Measurements from ENCODE around the gene MBTPS2.
"Not testable (repeated sequence)": the region's sequence is repeated elsewhere in the genome, so short reads cannot be mapped to it uniquely, and the experiment has no call there.

Gene MBTPS2

DNA sequence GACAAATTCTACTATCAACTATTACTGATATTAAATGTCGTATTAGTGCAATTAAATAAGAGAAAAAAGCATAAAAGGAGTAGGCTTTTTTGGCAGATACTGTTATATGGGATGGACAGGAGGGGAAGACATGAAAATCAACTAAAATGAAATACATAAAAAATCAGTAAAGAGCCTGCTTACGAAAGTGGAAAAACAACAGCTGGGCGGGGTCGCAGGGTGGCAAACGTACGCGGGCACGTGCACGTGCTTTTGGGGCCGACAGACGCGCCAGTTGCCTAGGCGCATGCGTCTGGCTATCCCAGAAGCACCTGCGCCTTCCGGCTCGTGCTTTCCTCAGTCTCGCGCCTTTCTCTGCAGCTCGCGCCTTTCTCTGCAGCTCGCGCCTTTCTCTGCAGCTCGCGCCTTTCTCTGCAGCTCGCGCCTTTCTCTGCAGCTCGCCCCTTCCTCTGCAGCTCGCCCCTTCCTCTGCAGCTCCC, 16.6 kb downstream of the MBTPS2 start, which contains the start of gene YY2:
TSS of gene YY2 (plus strand) at position 51 of the 479 bp plus-strand sequence. CDS start 498 bp downstream, outside the sequence.
- DNase-seq (ENCODE audit: extremely low read depth in 1 of 2, low read depth in 1 of 2), result no peak

DNA sequence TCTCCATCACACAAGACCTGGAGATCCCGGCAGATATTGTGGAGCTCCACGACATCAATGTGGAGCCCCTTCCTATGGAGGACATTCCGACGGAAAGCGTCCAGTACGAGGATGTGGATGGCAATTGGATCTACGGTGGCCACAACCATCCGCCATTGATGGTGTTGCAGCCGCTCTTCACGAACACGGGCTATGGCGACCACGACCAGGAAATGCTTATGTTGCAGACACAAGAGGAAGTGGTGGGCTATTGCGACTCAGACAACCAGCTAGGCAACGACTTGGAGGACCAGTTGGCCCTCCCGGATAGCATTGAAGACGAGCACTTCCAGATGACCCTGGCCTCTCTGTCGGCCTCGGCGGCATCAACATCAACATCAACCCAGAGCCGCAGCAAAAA, 17.1 kb downstream of the MBTPS2 start:
- DNase-seq (ENCODE audit: extremely low read depth in 1 of 2, low read depth in 1 of 2), result no peak

DNA sequence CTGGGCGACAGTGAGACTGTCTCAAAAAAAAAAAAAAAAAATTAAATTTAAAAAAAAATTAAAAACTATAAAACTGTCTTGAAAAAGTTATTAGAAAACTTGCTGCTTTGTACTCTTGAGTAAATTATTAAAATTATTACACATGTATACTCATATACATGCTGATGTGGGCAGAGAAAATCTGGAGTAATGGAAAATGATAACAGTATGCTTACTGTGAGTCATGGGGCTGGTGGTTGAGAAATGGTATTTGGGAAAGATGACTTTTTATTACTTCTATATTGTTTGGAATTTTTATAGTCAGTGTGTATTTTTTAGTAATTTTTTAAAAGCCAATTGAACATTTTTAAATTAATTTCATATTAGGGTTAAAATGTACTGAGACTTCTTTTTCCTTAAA, 23.8 kb downstream of the MBTPS2 start:
- no peak for DNase-seq (ENCODE audit: extremely low read depth in 1 of 2, low read depth in 1 of 2)

DNA sequence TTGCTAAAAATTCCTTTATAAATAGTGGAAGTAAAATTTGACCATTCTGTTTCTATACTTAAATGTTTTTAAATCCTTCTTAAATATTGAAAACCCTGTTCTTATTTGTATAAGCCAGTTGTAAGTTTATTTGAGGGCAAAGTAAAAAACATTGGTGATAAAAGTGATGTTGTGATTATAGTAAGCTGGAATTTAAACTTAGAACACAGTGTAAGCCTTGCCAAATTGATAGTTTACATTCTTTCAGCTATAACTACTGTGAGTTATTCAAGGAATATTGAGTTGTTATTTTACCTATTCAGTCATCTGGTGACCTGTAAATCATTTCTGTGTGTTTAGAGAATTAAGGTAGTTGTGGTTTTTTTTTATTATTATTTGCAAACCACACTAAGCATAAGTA, 26.0 kb downstream of the MBTPS2 start:
- no peak for DNase-seq (ENCODE audit: extremely low read depth in 1 of 2, low read depth in 1 of 2)

DNA sequence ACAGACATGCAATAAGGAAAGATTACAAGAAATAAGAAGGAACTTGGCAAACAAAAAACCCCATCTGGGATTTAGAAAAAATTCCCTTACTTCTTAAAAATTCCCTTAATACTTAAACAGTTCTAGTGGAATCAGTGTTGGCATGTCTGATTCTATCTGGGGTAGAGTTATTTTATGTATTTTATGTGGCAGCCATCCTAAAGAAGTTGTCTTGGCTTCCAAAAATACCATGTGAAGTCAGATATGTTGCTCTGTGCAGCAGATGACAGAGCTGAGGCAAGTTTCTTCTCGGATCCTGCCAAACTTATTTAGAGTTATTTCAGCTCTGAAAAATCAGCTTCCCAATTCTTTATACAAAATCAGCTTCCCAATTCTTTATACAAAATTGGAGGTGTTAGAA, 31.1 kb downstream of the MBTPS2 start:
- no peak for DNase-seq (ENCODE audit: extremely low read depth in 1 of 2, low read depth in 1 of 2)

DNA sequence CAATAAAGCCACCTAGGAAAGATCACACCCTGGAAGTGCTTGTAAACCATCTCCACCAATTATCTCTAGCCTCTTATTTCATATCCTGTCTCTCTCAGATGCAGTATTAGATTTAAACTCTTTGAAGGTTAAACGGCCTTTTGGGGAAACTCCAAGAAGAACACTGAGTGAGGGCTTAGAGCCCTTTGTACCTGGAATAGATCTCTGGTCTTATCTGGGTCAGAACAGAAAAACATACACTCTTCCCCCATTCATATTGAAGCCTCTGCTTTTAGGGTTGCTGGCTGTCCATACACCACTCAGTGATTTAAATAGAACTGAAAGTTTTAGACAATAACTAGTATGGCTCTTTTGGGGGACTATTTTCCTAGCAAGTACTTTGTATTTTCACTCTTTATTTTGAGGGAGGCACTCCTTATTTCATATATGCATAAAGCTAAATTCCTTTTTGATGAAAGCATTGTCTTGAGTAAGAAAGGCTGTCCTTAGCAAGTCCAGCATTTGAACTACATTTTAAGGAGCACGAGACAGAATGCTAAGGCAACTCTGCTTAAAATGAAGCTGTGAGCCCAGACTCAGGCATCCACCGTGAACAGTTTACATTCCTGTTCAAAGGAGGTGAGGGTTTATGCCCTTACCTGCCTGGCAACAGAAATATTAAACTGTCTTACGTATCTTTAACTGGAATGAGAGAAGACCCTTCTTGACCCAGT, 33.8 kb downstream of the MBTPS2 start:
- no peak for DNase-seq (ENCODE audit: extremely low read depth in 1 of 2, low read depth in 1 of 2)

DNA sequence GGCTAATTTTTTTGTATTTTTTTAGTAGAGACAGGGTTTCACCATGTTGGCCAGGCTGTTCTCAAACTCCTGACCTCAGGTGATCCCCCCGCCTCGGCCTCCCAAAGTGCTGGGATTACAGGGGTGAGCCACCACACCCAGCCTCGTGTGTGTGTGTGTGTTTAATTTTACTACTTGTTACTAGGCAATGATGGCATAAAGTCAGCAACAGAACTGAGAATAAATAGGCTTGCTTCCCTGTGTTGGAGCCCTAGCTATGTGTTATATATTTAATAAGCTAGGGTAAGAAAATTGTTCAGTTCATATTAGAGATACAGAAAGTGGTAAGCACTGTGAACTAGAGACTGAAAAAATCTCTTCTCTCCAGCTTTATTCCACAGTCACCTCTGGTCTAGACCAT, 34.8 kb downstream of the MBTPS2 start:
- DNase-seq (ENCODE audit: extremely low read depth in 1 of 2, low read depth in 1 of 2), result not testable (repeated sequence)

DNA sequence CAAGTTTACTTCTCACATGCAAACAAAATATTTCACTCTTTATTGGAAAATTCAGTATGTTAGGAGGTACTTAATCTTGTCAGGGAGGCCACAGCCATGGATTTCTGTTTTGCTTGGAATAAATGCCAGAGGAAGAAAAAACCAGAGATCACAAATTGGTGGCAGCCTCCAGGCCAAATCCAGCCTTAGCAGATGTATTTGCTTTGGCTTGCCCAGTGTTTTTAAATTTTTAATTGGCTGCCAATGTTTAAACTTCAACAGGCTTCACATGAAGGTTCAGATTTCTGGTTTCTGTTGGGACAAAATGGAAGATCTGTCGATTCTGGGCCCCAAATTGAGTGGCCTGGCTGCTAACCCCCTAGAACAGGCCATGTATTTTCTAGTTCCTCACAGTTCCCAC, 35.6 kb downstream of the MBTPS2 start:
- no peak for DNase-seq (ENCODE audit: extremely low read depth in 1 of 2, low read depth in 1 of 2)

DNA sequence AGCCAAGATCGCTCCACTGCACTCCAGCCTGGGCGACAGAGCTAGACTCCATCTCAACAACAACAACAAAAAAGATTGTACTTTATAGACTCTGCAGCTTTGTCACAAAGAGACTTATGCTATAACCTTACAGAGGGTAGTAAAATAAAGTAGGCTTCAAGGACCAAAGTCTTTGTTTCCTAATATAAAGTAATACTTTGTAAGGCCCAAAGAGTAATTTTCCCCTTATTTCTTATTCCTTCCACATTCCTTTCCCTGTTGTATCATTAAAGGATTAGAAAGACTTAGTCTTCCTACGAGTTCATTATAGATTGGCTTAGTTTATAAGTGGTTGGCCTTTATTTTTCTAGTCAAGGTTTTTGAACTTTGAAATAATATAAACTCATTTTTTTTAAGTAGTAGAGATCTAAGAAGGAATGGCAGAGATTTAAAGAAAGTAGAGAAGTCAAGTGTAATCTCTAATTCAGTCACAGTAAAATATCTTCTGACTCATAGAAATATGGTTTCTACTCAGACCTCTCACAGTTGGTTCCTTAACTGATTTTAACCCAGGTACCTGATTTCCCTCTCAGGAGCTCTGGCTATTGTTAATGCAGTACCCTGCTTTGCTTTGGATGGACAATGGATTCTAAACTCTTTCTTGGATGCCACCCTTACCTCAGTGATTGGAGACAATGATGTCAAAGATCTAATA, 42.6 kb downstream of the MBTPS2 start:
- DNase-seq (ENCODE audit: extremely low read depth in 1 of 2, low read depth in 1 of 2), result no peak

DNA sequence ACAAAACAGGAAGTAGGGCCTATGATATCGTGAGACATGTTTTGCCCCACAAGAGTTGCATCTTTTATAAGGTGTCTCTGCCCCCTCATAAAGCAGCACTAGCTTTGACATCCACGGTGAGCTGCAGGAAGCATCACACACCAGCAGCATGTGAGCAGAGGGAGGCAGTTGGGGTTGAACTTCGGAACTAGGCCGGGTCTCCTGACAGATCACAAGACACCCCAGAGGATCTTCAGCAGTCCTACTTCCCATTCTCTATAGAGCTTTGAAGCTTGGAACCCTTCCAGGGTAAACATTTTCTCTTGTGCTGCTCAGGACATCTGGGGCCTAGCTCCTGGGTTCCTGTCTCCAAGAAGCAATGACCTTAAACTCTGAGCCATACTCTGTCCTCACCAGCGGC, 43.8 kb downstream of the MBTPS2 start:
- DNase-seq (ENCODE audit: extremely low read depth in 1 of 2, low read depth in 1 of 2), result no peak

DNA sequence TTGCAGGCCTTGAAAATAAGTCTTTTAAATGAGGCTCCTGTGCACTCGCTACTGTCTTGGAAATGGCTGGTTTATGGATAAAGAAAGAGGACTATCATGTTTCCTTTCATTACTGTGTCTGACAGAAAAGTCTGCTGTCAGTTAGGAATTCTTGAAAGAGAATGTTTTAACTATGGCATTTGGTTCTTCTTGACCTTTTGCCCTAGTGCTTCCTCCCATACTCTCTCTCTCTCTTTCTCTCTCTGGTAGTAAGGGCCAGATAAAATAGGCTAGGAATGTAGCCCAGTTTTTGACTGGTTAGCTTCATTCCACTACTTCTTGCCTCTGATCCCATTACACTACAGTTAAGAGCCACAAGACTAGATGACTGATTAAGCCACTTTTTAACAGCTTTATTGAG, 46.2 kb downstream of the MBTPS2 start:
- no peak for DNase-seq (ENCODE audit: extremely low read depth in 1 of 2, low read depth in 1 of 2)

DNA sequence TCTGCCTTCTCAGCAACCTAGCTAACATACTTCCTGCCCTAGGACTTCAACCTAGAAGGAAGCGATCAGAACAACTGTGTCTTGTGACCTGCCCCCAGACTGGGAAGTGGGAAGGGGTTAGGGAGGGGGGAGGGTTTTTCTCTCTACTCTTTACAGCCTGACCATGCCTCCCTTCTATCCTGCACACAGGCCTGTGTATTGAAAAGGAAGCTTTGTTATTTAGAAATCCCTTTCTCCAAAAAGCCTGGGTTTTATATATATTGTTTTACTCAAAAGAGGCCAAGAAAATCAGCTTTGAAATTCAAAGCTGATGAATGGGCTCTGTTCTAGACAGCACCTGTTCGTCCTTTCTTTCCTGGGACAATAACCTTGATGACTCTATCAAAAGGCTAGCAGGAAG, 65.9 kb downstream of the MBTPS2 start:
- DNase-seq (ENCODE audit: extremely low read depth in 1 of 2, low read depth in 1 of 2), result no peak

DNA sequence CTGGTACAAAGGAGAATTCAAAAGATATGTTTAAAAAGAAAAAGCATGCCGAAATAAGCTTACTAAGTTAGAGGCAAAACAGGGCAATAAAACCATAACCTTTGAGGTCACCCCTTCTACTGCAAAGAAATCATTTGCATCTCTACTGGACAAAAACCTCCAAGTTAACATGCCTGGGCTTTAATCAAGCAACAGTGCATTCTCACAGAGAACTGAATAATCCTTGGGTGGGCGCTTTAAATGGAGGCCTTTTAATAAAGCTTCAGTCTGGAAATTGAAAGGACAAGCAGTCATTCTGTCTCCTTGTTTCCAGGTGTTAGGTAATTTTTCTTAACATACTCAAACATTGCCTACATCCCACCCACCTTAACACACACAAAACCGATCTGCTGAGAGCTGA, 66.5 kb downstream of the MBTPS2 start:
- no peak for DNase-seq (ENCODE audit: extremely low read depth in 1 of 2, low read depth in 1 of 2)

DNA sequence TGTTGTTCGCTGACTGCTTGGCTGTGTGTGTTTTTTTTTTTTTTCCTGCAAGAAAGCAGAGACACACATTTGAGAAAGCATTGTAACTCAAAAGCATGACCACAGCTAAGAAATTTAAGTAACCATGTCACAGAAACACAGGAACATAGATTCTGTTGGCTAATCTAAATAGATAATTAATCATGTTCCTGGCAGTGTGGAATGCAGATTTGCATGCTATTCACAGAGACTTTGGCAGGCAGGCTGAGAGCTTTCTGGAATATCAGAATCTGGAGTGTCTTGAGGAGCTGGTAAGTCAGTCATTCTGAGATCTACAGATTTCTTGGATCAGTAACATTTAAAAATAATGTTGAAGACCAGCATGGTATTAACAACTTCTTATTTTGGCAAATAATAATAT, 67.8 kb downstream of the MBTPS2 start:
- no peak for DNase-seq (ENCODE audit: extremely low read depth in 1 of 2, low read depth in 1 of 2)

DNA sequence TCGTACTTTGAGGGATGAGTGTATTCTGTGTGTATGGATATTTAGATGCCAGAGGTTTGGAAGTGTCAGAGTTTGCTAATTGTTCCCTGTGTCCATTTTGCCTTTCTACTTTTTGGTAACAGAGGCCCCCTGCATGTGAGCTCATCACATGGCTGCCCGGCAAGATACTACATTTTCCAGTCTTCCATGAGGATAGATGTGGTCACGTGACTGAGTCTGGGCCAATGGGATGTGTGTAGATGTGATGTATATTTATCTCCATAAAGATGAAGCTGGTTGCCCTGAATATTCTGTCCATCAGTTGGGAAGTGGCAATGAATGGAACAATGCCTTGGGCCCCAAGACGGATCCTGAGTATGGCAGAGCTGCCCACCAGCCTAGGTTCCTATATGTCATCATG, 72.1 kb downstream of the MBTPS2 start:
- no peak for DNase-seq (ENCODE audit: extremely low read depth in 1 of 2, low read depth in 1 of 2)

DNA sequence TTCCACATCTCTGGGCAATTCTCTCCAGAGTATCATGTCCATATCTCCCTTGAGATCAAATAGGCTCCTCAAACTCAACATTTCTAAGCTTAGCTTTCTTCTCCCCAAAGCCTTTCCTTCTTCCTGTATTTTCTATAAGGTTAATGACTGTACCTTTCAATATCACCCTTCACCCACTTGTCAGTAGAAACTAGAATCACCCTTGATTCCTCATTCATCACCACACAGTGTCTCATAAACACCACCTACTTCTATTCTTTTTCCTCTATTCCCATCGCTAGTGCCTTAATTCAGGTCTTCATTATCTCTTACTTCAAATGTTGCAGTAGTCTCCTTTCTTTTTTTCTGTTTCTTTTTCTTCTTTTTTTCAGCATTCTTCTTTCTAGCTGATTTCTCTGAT, 72.8 kb downstream of the MBTPS2 start:
- no peak for DNase-seq (ENCODE audit: extremely low read depth in 1 of 2, low read depth in 1 of 2)

DNA sequence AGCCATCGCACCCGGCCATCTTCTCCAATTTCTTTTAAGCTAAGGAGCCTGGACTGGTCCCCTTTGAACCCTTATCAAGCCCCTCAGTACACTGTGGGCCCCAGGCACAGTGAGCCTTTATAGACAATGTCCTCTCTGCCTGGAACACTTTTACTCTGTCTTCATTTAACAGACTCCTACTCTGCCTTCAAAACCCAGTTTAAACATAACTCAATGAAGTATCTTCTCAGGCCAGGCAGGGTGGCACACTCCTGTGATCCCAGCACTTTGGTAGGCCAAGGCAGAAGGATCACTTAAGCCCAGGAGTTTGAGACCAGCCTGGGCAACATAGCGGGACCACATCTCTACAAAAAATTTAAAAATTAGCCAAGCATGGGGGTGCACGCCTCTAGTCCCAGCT, 73.6 kb downstream of the MBTPS2 start:
- DNase-seq (ENCODE audit: extremely low read depth in 1 of 2, low read depth in 1 of 2), result no peak

DNA sequence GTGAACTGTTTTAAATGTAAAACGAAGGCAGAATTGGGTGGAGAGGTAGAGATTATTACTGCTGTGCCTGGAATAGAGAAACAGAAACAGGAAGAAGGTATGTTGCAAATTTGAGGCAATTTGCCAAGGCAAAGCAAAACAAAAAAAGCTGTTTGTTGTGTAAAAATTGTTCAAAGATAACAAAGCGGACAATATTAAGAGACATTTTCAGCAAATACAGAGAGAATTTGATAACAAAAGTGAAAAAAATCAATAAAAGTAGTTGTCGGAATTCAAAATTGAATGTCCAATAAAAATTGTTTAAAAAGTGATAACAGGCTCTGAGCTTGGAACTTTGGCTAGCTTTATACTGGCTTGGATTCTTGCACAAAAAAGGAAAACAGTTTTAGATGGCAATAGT, 86.7 kb downstream of the MBTPS2 start:
- no peak for DNase-seq (ENCODE audit: extremely low read depth in 1 of 2, low read depth in 1 of 2)

DNA sequence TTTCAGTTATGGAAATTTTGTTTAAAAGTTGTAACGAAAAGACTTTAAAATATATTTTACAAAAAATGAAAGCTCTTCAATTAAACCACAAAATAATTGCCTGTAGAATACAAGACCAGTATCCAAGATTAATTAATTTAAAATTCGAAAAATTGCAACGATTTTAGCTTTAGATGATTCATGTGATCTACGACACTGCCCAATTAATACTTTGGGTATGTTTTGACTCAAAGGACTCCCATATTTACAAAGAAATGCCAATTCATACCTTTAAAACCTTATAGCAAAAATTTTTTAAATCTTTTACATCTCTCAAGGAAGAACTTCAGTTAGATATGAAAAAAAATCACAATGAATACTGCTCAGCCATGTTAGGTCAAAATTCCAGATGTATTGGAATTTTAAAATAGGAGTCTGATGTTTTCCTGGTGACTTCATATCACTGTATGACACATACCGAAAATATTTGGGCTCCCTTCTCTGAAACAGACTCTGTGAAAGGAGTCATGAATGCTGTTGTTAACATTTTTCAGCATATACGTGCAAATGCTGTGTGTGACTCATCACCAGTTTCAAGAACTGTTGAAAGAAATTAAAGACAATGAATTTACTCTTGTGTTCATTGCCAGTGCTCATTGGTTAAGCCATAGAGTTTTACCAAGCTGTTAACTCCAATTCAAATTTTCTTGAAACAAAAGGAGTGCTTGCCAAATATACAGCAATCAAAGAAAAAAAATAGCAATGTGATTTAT, 87.3 kb downstream of the MBTPS2 start:
- no peak for DNase-seq (ENCODE audit: extremely low read depth in 1 of 2, low read depth in 1 of 2)

DNA sequence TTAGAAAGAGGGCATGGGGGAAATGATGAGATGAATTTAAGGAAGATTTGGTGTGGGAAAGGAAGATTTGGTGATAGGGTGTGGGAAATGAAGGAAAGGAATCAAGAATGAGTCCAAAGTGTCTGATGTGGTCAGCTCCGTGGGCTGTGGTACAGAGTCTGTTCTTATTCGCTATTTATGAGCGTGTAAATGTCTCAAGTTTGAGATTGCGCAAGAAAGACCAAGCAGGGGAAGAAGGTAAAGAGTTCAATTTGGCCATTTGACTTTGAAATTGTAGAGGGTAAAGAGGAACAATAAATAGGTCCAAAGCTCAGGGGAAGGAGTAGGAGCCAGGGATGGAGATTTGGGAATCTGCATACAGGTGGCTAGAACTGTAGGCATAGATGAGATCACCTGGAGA, 89.8 kb downstream of the MBTPS2 start:
- no peak for DNase-seq (ENCODE audit: extremely low read depth in 1 of 2, low read depth in 1 of 2)

DNA sequence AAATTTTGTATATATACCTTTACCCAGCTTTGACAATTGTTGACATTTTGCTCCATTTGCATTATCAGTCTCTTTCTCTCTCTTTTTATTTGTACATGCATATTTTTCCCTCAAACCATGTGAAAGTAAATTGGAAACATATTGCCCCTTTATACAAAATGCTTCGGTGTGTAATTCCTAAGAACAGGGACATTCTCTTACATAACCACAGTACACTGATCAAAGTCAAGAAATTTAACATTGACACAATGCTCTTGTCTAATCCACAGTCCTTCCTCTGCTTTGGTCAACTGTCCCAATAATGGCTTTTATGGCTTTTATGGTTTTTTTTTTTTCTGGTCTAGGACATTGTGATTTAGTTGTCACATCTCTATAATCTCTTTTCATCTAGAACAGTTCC, 91.6 kb downstream of the MBTPS2 start:
- no peak for DNase-seq (ENCODE audit: extremely low read depth in 1 of 2, low read depth in 1 of 2)

Data from activated CD8-positive, alpha-beta memory T cell treated with anti-CD3 and anti-CD28 coated beads for 1 hour (primary cell).